HG03439 (cell line): ENCODE data around the gene MYOCOS.
"Not testable (repeated sequence)": the region's sequence is repeated elsewhere in the genome, so short reads cannot be mapped to it uniquely, and the experiment has no call there.

Experiments
- ATAC-seq: cut with Tn5 transposase; IDR thresholded peaks from one replicate; pipeline ENCODE4 v1.9.1; 2021; ENCODE audit warnings: mild to moderate bottlenecking, moderate library complexity; ENCODE audit not compliant: unreplicated experiment

The MYOCOS gene, protein sequence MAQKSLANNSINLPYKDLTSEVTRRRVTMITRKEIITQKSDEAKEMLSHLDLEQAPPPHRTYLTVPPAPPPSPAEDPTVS

DNA sequence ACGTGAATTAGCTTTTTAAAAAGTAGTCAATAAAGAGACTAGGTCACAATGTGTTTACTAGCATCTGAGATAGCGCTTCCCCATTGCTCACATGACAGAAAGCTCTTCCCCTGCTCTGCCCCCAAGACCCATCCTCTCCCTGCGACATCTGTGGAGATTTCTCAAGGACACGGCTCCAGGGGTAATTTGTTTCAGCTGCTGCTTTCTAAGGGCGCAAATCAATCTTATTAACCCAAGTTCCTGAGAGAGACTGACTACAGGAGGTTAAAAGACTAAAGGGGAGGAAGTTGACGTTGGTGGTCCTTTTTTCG is at the start of gene MYOCOS:
Gene MYOCOS (plus strand): TSS at position 92 of the 311 bp plus-strand sequence. CDS start 1,641 bp downstream, outside the sequence.
- no peak for ATAC-seq

DNA sequence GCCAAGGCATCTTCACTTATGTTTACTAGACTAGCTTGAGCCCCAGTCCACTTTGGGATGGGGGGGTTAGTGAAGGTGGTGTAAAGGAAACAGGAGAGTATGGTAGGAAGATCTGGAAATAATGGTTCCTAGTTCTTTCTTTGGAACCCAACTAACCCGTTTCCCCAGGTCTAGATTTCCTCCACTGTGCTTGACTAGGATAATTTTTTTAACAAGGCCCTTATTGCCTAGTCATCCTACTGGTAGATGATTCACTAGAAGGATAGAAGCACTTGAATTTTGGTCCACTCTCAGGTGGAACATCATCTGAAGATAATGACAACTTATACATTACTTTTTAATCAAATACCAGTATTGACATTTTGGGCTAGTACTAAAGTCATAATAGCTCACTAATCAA is 45.9 kb upstream of the MYOCOS start:
- ATAC-seq, result no peak

DNA sequence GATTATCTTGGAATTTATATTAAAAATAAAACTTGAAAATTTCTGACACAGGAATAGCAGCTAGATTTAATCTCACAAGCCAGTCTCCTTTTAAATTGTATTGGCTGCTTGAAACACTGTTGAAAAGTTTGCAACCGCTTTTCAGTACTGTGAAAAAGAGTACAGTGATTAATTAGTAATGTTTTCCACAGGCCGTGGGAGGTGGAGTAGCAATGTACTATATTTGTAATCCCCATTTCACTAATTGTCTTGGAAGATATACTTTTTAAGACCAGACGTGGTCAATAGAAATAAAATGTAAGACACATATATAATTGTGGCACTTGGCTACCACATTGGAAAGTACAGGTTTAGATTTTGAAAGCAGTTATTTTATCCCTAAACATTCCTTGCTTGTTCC is 40.8 kb upstream of the MYOCOS start:
- no peak for ATAC-seq

DNA sequence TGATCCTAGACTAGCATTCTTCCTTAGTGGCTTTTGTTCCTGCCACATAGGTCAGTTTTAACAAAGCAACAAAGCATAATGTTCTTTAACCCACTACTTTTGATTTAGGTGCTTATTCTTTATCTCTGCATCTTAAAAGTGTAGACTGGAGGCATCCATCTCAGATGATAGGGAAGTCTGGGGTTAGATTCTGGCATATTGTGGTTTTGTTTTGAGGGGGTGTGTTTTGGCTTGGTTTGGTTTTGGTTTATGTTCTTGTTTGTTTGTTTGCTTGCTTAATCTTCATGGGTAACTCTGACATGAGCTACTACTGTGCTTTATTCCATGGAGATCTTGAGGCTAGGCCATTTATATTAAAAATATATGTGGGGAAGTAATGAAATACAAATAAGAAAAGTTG is 40.3 kb upstream of the MYOCOS start:
- no peak for ATAC-seq

DNA sequence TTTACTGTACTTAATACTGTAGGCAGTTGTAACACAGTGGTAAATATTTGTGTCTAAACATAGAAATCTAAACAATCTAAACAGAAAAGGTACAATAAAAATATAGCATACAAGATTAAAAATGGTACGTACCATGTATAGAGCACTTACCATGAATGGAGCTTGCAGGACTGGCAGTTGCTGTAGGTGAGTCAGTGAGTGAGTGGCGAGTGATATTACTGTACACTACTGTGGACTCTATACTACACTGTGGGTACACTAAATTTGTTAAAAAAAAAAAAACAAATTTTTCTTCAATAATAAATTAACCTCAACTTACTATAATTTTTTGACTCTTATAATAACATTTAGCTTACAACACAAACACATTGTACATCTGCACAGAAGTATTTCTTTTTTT is 39.5 kb upstream of the MYOCOS start:
- ATAC-seq, result no peak

DNA sequence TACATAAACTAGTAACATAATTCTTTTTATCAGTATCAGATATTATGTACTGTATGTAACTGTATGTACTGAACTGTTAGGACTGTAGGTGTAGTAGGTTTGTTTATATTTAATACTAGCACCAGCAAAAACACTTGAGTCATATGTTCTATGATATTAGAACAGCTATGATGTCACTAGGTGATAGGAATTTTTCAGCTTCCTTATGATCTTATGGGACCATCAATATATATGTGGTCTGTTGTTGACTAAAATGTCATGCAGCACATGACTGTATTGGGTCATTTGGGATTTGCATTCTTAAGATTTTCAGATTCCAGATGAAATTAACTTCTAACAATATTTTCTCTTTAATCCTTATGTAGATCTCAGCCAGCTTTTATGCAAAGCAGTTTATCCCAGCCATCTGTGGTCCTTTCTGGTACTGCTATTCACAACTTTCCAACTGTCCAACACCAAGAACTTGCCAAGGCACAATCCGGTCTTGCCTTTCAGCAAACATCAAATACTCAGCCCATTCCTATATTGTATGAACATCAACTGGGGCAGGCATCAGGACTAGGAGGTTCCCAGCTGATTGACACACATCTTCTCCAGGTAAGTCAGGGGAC is 38.3 kb upstream of the MYOCOS start:
- ATAC-seq, result no peak

DNA sequence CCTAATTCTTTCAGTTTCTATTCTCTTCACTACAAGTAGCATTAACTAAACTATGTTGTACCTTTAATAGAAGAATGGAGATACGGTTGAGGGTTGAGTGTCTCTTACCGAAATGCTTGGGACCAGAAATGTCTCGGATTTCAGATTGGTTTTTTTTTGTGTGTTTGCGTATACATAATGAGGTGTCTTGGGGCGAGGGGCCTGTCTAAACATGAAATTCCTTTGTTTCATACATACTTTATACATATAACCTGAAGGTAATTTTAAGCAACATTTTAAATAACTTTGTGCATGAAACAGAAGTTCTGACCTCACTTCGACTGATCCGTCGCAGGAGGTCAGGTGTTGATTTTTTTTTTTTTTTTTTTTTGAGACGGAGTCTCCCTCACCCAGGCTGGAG is 36.3 kb upstream of the MYOCOS start:
- no peak for ATAC-seq

DNA sequence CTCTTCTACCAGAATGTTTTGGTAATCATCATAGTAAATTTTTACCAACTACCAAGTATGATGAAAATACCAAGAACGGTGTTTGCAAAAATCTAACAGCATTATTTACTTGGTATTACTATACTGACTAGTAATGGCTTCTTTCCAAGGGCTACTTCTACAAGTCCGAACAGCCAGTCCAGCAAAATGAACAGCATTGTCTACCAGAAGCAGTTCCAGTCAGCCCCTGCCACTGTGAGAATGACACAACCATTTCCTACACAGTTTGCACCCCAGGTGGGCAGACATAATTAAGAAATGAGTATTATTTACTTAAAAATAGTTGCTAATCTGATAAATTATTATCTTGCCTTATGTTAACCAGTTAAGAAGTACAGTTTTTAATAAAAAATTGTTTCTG is 33.8 kb upstream of the MYOCOS start:
- ATAC-seq, result no peak

DNA sequence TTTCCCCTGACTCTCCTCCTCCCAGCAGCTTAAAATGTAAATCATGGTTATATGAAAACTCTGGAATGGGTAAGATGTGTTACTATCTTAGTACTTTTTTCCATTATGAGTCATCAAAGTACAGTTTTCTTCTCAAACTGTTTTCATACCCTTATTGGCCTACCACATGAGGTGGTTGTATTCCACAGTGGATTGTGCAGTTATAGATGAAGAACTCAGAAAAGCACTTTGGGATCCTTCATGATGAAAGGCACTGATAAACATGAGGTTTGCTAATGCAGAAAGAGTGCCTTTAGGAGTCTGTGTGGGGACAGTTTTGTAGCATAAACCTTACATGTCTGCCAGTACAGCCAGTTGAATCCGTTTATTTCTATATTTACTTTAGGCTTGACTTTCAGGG is 32.0 kb upstream of the MYOCOS start:
- no peak for ATAC-seq

DNA sequence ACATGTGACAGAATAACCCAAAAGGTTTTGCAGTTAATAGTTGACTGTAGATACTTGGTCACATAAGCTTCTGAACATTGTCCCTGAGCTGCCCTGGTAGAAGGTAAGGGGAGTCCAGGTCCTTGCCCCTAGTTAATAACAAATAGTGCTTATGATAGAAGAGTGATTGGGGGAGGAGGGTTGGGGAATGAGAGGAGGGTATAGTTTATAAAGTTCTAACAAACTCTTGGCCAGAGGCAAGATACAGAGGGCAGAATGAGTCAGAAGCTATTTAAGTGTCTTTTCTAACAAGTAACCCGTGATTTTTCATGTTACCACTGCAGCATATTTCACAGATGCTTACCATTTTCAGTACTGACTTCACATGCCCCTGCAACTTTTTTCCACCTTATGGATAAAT is 26.7 kb upstream of the MYOCOS start:
- ATAC-seq, result no peak

DNA sequence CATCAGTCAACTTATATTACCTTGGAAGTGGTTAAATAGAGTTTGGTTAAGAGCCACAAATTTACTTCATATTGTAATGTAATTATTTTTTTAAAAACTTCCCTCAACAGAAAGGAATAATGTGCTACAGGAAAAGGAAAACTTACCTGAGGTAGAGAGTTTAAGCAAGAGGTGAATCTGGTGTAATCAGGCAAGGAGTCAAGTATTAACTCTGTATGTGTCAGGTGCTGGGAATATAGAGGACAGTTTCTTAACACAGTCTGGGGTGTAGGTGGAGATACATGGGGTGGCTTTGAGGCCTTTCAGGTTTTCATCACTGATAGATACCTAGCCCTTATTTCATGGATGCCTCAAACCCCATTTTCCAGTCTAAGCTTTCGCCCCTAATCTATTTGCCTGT is 25.9 kb upstream of the MYOCOS start:
- ATAC-seq, result no peak

DNA sequence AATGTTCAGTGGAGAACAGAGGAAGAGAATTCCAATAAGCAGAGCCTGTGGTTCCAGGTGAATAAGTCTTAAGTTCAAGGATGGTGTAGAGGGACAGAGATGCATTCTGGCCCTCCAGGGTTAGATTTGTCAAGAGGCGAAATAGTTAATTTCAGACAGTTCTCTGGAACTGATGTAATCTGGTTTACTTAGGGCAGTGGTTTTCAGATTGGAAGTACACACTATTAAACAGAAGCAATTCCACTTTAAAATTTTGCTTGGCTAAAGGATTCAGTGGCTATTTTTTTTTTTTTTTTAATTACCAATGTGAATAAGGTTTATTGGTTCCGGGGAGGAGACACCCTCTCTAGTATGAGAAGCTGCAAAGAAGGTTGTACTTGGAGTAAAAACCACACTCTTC is 25.3 kb upstream of the MYOCOS start:
- ATAC-seq, result no peak

DNA sequence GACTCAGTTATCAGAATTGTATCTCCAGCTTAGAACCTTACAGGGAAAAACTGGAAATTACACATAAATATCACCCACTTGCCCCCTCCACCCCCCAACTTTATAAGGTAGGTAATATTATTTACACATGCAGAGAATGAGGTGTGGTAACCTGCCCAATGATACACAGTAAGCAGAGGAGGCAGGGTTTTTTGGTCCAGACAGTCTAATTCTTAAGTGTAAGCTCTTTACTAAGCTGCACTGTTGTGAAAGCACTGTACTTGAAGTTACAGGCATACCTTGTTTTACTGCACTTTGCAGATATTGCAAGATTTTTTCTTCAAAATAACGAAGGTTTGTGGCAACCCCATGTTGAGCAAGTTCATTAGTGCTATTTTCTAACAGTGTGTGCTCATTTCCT is 24.8 kb upstream of the MYOCOS start:
- ATAC-seq, result no peak

DNA sequence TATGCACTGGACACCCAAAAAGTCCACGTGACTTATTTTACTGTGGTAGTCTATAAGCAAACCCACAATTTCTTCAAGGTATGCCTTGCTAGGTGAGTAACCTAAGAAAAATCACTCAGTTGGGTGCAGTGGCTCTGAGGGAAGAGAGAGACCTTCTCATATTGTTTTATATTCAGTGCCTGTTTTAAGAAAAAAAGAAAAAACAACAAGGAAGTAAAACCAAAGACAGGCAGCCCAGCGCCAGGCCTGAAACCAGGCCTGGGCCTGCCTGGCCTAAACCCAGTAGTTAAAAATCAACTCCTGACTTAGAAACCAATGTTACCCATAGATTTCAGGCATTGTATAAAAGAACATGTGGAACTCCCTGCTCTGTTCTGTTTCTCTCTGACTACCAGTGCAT is 21.7 kb upstream of the MYOCOS start:
- ATAC-seq, result not testable (repeated sequence)

DNA sequence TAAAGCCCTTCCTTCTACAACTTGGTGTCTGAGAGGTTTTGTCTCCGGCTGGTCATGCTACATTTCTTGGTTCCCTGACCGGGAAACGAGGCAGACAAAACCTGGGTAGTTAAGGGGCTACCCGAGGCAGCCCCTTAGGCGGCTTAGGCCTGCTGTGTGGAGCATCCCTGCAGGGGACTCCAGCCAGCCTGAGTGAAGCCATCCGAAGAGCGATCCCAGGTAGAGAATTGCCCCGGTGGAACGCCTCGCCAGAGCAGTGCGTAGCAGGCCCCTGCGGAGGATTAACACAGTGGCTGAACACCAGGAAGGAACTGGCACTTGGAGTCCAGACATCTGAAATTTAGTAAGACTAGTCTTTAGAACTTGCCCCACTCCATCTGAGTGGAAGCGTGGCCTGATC is 21.2 kb upstream of the MYOCOS start:
- ATAC-seq, result no peak

DNA sequence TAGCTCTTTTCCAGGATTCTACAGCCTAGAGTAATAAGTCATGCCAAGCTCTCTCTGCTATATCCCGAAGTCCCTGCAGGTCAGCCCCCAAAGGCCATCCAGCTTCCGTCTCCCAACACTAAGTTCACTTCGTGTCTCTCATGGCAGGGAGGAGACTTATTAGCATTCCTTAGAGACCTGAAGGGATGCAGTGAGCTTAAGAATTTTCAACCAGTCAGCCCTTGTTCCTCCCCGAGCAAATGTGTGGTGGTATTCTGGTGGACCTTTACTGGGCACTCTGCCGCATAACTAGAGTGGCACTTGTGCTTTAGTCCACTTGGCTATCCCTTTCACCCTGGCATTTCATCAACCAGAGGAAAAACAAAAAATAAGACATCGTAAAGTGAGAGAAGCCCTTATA is 19.0 kb upstream of the MYOCOS start:
- not testable (repeated sequence) for ATAC-seq

DNA sequence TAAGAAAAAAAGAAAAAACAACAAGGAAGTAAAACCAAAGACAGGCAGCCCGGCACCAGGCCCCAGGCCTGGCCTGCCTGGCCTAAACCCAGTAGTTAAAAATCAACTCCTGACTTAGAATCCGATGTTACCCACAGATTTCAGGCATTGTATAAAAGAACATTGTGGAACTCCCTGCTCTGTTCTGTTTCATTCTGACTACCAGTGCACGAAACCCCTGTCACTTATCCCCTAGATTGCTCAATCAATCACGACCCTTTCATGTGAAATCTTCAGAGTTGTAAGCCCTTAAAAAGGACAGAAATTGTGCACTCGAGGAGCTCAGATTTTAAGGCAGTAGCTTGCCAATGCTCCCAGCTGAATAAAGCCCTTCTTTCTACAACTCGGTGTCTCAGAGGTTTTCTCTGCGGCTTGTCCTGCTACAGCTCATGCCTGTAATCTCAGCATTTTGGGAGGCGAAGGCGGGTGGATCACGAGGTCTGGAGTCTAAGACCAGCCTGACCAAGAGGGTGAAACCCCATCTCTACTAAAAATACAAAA is 15.6 kb upstream of the MYOCOS start:
- no peak for ATAC-seq

DNA sequence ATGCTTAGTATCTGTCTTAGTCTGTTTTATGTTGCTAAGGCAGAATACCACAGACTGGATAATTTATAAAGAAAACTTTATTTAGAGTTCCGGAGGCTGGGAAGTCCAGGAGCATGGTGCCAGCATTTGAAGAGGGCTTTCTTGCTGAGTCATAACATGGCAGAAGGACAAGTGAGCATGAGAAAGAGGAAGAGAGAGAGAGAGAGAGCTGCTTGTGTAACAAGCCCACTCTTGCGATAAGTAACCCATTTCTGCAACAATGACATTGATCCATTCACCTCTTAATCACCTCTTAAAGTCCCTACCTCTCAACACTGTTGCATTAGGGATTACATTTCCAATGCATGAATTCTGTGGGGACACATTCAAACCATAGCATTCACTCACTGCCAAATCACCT is 11.7 kb upstream of the MYOCOS start:
- no peak for ATAC-seq

DNA sequence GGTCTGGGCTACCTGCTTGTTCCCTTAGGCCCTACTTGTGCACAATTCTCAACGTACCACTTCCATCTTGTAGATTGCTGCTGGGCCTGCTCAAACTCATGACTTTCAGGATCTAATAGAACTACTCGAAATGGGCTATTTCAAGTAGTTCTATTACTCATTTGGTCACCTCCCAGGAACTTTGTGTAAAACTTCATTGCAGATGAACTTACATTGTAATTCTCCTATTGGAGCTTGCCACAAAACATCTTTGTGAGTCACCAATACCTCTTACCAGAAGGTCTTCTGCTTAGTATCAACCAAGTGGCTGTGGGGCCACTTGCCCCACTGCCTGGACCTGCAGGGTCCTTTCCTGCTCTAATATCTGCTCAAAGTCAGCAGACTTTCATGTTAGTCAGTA is 10.7 kb upstream of the MYOCOS start:
- ATAC-seq, result no peak

DNA sequence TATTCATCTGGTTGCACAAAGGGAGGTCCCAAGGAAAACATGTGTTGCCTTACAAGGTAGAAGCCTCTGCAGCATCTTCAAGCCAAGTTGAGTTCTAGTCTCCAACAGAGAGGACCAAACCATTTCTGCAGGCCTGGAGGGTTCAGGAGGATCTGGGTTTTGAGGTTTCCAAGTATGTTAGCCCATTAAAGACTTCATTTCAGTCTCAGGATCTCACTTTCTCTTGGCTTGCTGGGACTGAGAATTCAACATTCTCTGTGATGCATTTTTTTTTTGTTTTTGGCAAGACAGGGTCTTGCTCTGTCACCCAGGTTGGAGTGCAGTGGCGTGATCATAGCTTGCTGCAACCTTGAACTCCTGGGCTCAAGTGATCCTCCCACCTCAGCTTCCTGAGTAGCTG is 8.8 kb upstream of the MYOCOS start:
- no peak for ATAC-seq

DNA sequence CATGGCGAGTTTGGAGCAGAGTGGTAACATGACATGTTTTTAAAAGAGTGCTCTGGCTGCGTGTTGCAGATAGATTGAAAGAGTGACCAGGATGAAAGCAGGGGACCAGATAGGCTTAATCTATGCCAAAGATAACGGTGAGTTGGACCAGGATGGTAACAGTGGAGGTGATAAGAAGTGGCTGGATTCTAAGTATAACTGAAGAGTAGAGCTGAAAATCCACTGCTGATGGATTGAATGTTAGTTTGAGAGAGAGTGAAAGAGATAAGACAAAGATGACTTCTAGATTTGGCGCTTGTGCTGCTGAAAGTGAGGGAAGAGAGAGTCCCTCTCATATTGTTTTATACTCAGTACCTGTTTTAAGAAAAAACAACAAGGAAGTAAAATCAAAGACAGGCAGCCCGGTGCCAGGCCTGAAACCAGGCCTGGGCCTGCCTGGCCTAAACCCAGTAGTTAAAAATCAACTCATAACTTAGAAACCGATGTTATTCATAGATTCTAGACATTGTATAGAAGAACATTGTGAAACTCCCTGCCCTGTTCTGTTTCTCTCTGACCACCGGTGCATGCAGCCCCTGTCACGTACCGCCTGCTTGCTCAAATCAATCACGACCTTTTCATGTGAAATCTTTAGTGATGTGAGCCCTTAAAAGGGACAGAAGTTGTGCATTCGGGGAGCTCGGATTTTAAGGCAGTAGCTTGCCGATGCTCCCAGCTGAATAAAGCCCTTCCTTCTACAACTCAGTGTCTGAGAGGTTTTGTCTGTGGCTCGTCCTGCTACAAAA is 6.7 kb upstream of the MYOCOS start:
- not testable (repeated sequence) for ATAC-seq

DNA sequence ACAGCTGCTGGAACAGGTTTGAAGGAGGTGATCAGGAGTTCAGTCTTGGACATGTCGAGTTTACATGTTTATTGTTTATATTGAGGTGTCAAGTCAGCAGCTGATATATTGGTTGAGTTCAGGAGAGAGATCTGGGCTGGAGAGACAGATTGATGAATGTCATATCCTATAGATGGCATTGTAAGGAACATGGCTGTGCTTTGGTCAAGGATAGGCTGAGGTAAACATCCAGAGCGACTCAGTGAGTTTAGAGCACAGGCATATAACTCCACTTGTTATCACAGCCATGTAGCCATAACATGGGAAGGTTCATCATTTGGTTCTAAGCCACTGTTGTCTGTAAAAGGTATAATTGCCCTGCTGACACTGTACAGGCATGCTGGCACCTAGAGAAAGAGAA is 5.5 kb upstream of the MYOCOS start:
- no peak for ATAC-seq
